A549 (cell line): Measurements from ENCODE around the gene TMEM131.

Experiments
- CHD2 ChIP-seq: fragments of 150-350 bp; IDR thresholded peaks from 2 replicates; pipeline ENCODE4 v1.6.1; 2014; ENCODE audit warnings: low read length; ENCODE audit not compliant: partially characterized antibody
- CTCF ChIP-seq: fragments of >200 bp; sonication (Bioruptor Twin); formaldehyde crosslinking; IDR thresholded peaks from 3 replicates; pipeline ENCODE4 v1.5.1; 2016
- MAX ChIP-seq: IDR thresholded peaks from 2 replicates; pipeline ENCODE4 v1.6.1; 2012
- POLR2A ChIP-seq: IDR thresholded peaks from 2 replicates; pipeline ENCODE4 v1.6.1; 2012; ENCODE audit warnings: mild to moderate bottlenecking, low read length
- POLR2AphosphoS2 ChIP-seq: conservative IDR thresholded peaks from 2 replicates; pipeline ENCODE4 v1.6.1; 2012; ENCODE audit warnings: low read length, improper control_type of control experiment, inconsistent platforms
- RAD21 ChIP-seq, 2 experiments: fragments of >200 bp in 1 of 2; sonication (Bioruptor Twin) in 1 of 2; formaldehyde crosslinking in 1 of 2; IDR thresholded peaks in 1 of 2; conservative IDR thresholded peaks in 1 of 2; 2 replicates in 1 of 2; 3 replicates in 1 of 2; pipeline ENCODE4 v1.6.1; 2012 to 2018; ENCODE audit warnings: inconsistent platforms in 1 of 2
- SREBF2 ChIP-seq: fragments of 450-650 bp; IDR thresholded peaks from 2 replicates; pipeline ENCODE4 v1.6.1; 2014; ENCODE audit warnings: mild to moderate bottlenecking, moderate library complexity
- ZC3H11A ChIP-seq: fragments of 450-650 bp; IDR thresholded peaks from 2 replicates; pipeline ENCODE4 v1.6.1; 2014; ENCODE audit warnings: antibody characterized with exemption, mild to moderate bottlenecking

GRCh38 chr2:98028101-98028561 is 32.4 kb upstream of the TMEM131 start:
- TF ChIP-seq CTCF = no peak
- no peak for TF ChIP-seq SREBF2
- TF ChIP-seq ZC3H11A = no peak
- no peak for TF ChIP-seq POLR2AphosphoS2
- no peak for TF ChIP-seq MAX
- TF ChIP-seq POLR2A = no peak
- TF ChIP-seq RAD21 (conservative IDR thresholded peaks at IDR 0.05 in 1 of 2, IDR thresholded peaks at IDR 0.05 in 1 of 2) = no peak
- no peak for TF ChIP-seq CHD2
